ENCODE data around the gene LDLR. TPM values are rescaled to one million over a fixed set of nuclear protein-coding genes. Genes with fewer than 3 reads are reported as not detected.

The LDLR gene
- 43.1 TPM for total RNA-seq

GRCh38 chr19:11089254-11090013 is at the start of gene LDLR:
Gene LDLR, plus strand, starts transcription at chr19:11089463. Its CDS starts 86 bp downstream, at chr19:11089549.
- peak; percentile 95 for DNase-seq

GRCh38 chr19:11041194-11041593 is 48.1 kb upstream of the LDLR start:
- DNase-seq, result no peak

GRCh38 chr19:11041966-11042627 is 47.2 kb upstream of the LDLR start:
- DNase-seq, result no peak

- DNase-seq, result no peak
Measured at GRCh38 chr19:11044431-11044830, 44.8 kb upstream of the LDLR start.

- no peak for DNase-seq
Measured at GRCh38 chr19:11045536-11045935, 43.7 kb upstream of the LDLR start.

GRCh38 chr19:11046605-11047354 is 42.5 kb upstream of the LDLR start:
- DNase-seq, result no peak

GRCh38 chr19:11047866-11048265 is 41.4 kb upstream of the LDLR start:
- peak; percentile 53 for DNase-seq

- no peak for DNase-seq
Measured at GRCh38 chr19:11050323-11051114, 38.7 kb upstream of the LDLR start.

GRCh38 chr19:11053817-11054195 is 35.5 kb upstream of the LDLR start:
- peak; percentile 53 for DNase-seq

GRCh38 chr19:11054200-11054599 is 35.1 kb upstream of the LDLR start:
- DNase-seq, result no peak

GRCh38 chr19:11054628-11055027 is 34.6 kb upstream of the LDLR start:
- DNase-seq, result no peak

GRCh38 chr19:11058246-11059030 is 30.8 kb upstream of the LDLR start:
- DNase-seq, result no peak

- no peak for DNase-seq
Measured at GRCh38 chr19:11059511-11060358, 29.5 kb upstream of the LDLR start.

GRCh38 chr19:11061952-11062351 is 27.3 kb upstream of the LDLR start:
- no peak for DNase-seq

- no peak for DNase-seq
Measured at GRCh38 chr19:11063434-11063833, 25.8 kb upstream of the LDLR start.

GRCh38 chr19:11064831-11065303 is 24.4 kb upstream of the LDLR start:
- no peak for DNase-seq

GRCh38 chr19:11066326-11066725 is 22.9 kb upstream of the LDLR start:
- DNase-seq, result no peak

GRCh38 chr19:11067356-11068113 is 21.7 kb upstream of the LDLR start:
- DNase-seq, result no peak

- peak; percentile 22 for DNase-seq
Measured at GRCh38 chr19:11069561-11069960, 19.7 kb upstream of the LDLR start.

GRCh38 chr19:11070123-11070522 is 19.1 kb upstream of the LDLR start:
- no peak for DNase-seq
